HG03280 (cell line): ENCODE data around the gene ARRDC4.
A peak's percentile ranks its signal among the peaks of the same experiment; 100 is the strongest.

Experiments
- ATAC-seq: cut with Tn5 transposase; IDR thresholded peaks from one replicate; pipeline ENCODE4 v1.9.1; 2021; ENCODE audit warnings: mild to moderate bottlenecking, moderate library complexity; ENCODE audit not compliant: unreplicated experiment

ARRDC4 gene

GRCh38 chr15:97960364-97961066, at the start of gene ARRDC4:
Gene ARRDC4, plus strand, starts transcription at chr15:97960703. Its CDS starts 159 bp downstream, at chr15:97960862.
- peak; percentile 77 for ATAC-seq

- no peak for ATAC-seq
Observed at GRCh38 chr15:97914711-97915110, 45.8 kb upstream of the ARRDC4 start.

GRCh38 chr15:97915261-97915660, 45.2 kb upstream of the ARRDC4 start:
- ATAC-seq: no peak

- no peak for ATAC-seq
Observed at GRCh38 chr15:97921296-97921865, 39.1 kb upstream of the ARRDC4 start.

GRCh38 chr15:97929456-97930229, 30.9 kb upstream of the ARRDC4 start:
- ATAC-seq: no peak

GRCh38 chr15:97930230-97930629, 30.3 kb upstream of the ARRDC4 start:
- no peak for ATAC-seq

- no peak for ATAC-seq
Observed at GRCh38 chr15:97931314-97931713, 29.2 kb upstream of the ARRDC4 start.

- ATAC-seq: no peak
Observed at GRCh38 chr15:97933589-97933988, 26.9 kb upstream of the ARRDC4 start.

- ATAC-seq: no peak
Observed at GRCh38 chr15:97940993-97941392, 19.5 kb upstream of the ARRDC4 start.

GRCh38 chr15:97941572-97941971, 18.9 kb upstream of the ARRDC4 start:
- ATAC-seq: no peak

- ATAC-seq: no peak
Observed at GRCh38 chr15:97944724-97945123, 15.8 kb upstream of the ARRDC4 start.

- no peak for ATAC-seq
Observed at GRCh38 chr15:97947465-97948260, 12.8 kb upstream of the ARRDC4 start.

- no peak for ATAC-seq
Observed at GRCh38 chr15:97953254-97953653, 7.2 kb upstream of the ARRDC4 start.

GRCh38 chr15:97953748-97954147, 6.8 kb upstream of the ARRDC4 start:
- ATAC-seq: no peak

- ATAC-seq: no peak
Observed at GRCh38 chr15:97955035-97955434, 5.5 kb upstream of the ARRDC4 start.

GRCh38 chr15:97955529-97955928, 5.0 kb upstream of the ARRDC4 start:
- no peak for ATAC-seq

- ATAC-seq: no peak
Observed at GRCh38 chr15:97959724-97960363, 659 bp upstream of the ARRDC4 start.

- peak; percentile 7 for ATAC-seq
Observed at GRCh38 chr15:97961067-97961954, 808 bp downstream of the ARRDC4 start.

- no peak for ATAC-seq
Observed at GRCh38 chr15:97962263-97962662, 1.8 kb downstream of the ARRDC4 start.

- no peak for ATAC-seq
Observed at GRCh38 chr15:97963779-97964178, 3.3 kb downstream of the ARRDC4 start.
